OCI-M2 (cell line): ENCODE data around the gene LMOD2.

Source experiments
- DNase-seq: peaks from one replicate; lab custom pipeline; 2025; ENCODE audit not compliant: unreplicated experiment; lab: John Stamatoyannopoulos, UW

LMOD2 gene

DNA sequence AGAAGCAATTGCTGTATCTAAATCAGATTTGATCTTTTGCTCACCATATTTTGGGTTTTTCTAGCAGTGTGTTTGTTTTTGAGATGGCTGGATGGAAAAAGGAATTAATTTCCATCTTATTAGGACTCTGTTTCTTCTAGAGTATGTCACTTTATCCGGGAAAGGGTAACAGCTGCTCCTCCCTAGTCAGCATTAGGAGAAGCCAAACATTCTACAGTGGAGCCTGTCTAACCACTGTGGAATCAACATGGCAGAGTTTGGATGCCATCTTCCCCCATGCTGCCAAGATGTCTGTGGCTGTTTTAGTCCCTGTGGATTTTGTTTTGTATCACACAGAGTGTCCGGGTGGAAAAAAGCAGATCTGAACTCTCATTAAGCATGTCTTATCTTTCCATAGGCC is 16.0 kb upstream of the LMOD2 start:
- DNase-seq, result no peak

DNA sequence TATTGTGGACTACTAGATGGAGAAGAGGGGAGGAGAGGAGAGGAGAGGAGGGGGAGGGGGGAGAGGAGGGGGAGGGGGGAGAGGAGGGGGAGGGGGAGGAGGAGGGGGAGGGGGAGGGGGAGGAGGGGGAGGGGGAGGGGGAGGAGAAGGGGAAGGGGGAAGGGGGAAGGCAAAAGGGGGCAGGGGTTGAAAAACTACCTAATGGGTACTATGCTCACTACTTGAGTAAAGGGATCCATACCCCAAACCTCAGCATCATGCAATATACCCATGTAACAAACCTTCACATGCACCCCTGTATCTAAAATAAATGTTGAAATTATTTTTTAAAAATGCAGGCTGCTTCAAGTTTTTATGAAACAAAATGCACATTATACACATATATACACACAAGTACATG is 15.1 kb upstream of the LMOD2 start:
- no peak for DNase-seq

DNA sequence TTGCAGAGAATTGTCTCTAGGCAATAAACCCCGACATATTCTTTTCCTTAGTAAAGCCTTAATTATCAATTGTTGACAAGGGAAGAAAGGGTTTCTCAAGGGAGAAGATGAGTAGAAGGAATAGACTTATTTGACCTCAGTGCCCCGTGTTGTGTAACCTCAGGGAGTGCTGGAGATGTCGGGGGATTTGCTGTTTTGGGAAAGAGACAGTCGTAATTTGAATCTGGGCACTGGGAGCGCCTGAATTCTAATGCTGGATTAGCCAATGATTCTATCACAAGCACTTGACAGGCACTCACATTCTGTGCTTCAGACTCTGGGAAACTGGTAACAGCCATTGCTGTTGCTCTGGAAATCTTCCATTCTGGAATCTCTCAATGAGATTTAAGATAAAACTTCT is 13.8 kb upstream of the LMOD2 start:
- DNase-seq, result no peak

DNA sequence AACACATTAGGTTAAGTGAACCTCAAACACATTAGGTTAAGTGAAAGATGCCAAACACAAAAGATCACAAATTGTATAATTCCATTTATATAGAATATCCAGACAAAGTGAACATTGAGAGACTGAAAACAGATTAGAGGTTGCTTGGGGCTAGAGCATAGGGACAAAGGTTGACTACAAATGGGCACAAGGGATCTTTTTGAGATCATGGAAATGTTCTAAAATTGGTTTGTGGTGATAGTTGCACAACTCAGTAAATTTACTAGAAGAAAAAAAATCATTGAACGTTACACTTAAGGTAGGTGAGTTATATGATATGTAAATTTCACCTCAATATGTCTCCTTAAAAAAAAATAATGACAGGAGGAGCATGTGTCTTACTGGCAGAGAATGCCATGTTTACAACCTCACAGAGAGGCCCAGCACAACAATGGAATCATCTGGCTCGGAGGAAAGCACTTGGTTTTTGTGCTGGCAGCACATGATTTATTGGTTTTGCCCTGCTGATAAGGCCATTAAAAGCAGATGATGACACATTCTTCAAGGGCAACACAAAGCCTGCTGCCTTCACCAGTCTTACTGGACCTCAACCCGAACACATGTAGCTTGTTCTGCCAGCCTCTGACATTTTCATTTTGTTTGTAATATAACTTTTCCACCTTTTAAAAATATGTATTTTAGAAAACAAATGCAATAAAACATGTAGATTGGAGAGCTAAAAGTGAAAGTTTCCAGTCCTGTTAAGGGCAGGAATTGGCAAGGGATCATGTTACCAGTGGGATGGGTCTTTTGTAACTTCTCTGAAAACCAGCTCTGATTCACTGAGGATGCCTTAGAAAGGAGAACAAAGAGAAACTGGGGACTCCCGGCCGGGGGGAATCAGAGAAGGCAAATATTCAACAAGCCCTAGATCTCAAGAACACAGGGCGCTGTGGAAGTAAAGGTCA is 11.9 kb upstream of the LMOD2 start:
- DNase-seq, result no peak

DNA sequence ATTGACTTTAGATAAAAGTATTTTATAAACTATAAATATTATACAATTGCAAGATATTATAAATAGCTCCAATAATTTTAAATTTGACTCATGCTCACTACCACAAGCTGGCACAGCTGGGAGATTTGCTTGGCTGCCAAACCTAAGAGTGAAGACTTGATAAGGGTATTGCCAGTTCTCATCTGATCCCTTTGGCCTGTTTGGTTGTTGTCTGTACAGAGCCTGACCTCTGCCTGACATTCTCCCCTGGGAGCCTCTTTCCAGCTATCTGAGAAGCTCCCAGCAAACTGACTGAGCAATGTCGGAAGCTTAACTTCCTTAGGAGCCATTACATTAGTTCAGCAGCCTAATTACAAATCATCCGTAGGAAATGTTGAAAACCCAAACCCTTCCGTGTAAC is 10.2 kb upstream of the LMOD2 start:
- no peak for DNase-seq

DNA sequence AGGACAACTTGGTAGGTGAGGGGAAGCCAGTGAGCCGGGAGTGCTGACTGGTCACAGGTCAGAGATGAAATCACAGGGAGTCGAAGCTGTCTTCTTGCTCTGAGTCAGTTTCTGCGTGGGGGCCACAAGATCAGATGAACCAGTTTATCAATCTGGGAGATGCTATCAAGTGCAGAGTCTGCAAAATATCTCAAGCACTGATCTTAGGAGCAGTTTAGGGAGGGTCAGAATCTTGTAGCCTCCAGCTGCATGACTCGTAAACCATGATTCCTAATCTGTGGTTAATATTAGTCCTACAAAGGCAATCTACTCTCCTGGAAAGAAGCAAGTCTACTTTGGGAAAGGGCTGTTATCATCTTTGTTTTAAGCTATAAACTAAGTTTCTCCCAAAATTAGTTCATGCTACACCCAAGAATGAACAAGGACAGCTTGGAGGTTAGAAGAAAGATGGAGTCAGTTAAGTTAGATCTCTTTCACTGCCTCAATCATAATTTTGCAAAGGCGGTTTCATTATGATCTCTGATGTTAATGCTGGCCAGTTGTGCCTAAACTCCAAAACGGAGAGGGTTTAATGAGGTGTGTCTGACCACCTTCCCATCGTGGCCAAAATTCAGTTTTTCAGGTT is 8.4 kb upstream of the LMOD2 start:
- DNase-seq, result no peak

DNA sequence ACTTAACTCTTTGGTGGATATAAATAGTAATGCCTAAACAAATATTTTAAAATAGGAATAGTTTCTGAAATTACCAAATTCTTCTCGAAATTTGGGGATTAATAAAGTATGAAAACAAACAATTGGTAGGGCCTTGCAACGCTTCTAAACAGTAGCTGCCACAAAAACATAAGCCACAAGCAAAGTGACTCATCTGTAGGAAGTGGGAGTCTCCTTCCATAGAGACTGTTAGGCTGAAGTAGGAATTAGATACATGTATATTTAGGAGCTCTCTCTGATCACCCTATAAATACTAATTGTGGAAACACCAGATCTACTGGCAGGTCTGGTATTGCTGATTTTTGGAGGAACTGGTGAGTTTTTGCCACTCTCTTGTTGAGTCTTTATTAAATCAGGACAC is 5.7 kb upstream of the LMOD2 start:
- no peak for DNase-seq

DNA sequence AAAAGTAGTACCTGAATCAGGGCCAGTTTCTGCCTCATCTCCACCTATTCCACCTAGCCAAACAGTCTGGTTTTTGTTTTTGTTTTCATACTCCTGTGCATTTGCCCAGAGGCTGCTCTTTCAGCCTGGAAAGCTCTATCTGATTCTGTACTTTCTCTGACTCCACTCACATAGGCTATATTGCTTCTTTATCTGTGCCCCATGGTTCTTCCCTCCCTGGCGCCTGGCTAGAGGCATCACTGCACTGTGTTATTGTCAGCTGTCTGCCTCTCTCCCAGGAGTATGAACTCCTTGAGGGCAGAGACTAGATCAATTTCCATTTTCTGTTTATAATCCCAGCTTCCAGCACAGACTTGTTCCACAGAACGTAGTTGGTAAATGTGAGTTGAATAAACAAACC is 5.1 kb upstream of the LMOD2 start:
- DNase-seq, result no peak

DNA sequence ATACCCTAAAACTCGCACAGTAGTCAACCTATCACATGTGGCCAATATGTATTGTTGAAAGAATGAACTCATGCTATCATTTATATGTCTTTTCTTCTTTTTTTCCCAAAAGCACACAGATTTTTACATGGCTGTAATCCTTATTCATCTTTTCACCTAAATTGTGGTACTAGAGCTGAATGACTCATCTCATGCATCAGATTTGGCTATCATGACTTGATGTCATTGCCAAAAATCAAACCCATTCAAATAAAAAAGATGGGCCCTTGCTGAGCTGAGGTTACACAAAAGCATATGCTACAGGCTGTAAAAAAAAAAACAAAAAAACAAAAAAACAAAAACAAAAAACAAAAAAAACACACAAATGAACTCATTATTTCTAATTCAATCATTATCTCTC is 3.3 kb upstream of the LMOD2 start:
- no peak for DNase-seq

DNA sequence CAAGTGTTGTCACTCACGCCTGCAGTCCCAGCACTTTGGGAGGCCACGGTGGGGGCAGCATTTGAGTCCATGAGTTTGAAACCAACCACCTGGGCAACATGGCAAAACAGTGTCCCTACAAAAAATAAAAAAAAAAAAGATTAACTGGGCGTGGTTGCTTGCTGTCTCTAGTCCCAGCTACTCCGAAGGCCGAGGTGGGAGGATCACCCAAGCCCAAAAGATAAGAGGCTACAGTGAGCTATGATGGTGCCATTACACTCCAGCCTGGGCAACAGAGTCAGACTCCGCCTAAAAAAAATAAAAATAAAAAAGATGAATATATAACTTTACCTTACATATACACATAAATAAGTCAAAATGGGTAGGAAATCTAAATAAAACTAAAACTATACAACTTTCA is 2.5 kb upstream of the LMOD2 start:
- DNase-seq, result no peak

DNA sequence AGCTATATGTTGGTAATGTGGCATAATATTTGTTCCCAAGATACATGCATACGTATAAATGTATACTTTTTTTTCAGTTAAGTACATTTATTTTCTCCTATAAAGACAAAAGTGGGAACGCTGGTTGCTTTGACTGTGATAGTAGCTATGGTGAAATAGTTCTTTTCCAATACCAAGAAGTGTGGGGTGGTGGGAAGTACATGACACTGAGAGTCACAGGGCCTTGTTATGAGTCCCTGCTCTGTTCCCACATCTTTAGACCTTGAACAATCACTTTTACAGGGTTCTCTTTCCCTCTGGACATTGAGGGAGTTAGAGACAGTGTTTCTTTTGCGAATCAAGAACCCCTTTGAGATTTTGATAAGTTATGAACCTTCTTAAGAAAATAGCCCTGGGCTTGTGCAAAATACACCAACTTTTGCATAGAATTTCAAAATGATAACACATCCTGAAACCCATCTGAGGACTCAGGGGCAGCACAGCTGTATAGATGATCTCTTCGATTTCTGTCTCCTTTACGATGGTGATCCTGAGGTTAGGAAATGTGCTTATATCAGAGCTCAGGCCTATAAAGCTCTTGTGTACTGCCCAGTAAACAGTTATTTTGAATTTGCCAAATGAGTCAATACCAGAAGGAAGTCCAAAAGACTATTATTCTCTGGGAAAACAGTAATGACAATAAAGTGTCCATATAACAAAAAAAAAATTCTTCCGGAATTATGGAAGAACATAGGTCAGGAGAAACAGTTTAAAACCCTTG is 1.1 kb downstream of the LMOD2 start:
- DNase-seq, result no peak

DNA sequence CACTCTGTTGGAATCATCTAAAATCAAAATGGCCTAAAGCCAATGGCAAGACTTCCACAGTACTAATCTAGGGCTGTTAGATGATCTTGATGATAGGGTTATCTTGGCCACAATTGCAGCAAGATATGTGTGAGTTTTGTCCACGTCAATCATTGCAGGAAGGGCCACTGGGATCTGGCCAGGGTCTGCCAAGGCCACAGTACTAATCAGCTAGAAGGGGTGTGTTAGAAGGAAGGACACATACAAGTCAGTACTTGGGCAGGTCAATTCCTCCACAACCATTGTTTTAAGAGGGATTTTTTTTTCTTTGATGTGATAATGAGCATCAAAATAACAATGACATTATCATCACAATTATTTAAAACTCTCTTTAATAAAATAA is 1.6 kb downstream of the LMOD2 start:
- no peak for DNase-seq

DNA sequence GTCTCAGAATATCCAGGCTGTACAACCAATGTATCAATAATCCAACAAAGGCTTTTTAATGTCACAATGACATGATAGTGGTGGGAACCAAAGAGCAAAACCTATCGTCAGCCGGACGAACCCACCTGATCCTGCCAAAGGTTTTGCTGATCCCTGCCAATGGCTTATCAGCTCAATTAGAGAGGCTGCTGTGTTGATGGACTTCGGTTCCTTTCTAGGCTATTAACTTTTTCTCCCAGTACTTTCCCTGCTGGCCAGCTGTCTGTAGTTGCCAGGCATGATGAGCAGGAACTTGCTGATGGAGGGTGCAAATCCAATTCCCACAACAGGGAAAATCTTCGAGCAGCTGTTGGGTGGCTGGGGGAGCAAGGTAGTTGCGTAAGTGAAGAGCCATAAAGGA is 2.4 kb downstream of the LMOD2 start:
- DNase-seq, result no peak

DNA sequence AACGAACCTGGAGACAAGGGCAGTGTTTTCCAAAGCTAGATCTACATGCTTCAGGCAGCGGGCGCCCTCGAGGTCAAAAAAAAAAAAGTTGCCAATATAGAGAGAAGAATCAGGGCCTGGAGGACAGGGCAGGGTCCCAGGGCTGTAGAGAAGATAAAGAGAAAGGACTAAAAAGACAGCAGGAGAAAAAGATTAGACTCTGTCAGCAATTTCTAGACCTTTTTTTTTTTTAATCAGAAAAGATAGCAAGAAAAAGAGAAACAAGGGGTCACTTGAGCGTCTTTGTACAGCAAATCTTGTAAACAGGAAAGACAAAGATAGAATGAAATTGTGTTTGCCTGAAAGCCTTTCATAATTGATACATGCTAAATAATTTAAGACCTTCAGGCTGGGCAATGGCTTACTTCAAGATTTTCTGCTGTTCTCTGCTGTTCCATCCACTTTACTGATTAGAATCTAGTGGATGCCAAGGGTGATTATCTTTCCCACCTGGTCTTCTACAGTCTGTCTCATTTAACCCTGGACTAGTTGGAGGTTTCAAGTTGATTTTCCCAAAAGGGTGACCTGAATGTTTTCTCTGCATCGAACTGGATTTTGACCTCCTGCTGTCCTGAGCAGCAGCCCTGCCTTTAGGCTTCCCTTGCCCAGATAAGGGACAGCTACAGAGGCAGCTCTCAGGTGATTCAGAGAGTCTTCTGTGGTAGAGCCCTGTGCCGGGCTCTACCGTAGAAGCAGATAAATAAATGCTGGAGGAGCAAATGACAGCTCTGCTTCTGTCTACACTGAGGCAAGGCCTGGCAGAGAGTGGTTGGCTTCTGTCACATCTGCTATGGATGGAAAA is 5.1 kb downstream of the LMOD2 start:
- DNase-seq, result no peak

DNA sequence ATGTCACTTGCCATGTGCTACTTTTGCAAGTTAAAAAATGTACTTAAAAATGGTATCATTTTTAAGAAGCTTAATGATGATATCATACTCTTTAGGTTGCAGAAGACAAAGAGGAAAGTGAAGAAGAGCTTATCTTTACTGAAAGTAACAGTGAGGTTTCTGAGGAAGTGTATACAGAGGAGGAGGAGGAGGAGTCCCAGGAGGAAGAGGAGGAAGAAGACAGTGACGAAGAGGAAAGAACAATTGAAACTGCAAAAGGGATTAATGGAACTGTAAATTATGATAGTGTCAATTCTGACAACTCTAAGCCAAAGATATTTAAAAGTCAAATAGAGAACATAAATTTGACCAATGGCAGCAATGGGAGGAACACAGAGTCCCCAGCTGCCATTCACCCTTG is 6.1 kb downstream of the LMOD2 start:
- no peak for DNase-seq

DNA sequence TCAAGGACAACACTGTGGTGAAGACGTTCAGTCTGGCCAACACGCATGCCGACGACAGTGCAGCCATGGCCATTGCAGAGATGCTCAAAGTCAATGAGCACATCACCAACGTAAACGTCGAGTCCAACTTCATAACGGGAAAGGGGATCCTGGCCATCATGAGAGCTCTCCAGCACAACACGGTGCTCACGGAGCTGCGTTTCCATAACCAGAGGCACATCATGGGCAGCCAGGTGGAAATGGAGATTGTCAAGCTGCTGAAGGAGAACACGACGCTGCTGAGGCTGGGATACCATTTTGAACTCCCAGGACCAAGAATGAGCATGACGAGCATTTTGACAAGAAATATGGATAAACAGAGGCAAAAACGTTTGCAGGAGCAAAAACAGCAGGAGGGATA is 6.6 kb downstream of the LMOD2 start:
- no peak for DNase-seq

DNA sequence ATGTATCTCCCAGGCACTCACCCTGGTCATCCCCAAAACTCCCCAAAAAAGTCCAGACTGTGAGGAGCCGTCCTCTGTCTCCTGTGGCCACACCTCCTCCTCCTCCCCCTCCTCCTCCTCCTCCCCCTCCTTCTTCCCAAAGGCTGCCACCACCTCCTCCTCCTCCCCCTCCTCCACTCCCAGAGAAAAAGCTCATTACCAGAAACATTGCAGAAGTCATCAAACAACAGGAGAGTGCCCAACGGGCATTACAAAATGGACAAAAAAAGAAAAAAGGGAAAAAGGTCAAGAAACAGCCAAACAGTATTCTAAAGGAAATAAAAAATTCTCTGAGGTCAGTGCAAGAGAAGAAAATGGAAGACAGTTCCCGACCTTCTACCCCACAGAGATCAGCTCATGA is 7.1 kb downstream of the LMOD2 start:
- DNase-seq, result no peak

DNA sequence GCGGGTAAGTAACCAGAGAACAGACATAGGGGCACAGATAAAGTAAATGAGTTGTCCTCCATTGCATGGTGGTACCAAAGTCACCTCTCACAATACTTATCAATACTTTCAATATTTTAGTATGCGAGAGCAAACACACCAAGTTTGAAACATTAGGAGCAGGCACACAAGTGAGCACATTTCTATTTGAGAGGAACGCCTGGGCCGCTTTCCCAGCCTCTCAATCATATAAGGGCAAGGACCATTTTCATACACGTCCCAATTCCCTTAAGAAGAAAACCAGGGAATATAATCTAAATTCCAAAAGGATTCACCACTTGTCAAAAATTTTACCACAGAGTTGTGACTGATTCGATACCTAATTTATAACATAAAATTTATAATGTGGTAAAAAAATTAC is 7.5 kb downstream of the LMOD2 start:
- DNase-seq, result no peak

DNA sequence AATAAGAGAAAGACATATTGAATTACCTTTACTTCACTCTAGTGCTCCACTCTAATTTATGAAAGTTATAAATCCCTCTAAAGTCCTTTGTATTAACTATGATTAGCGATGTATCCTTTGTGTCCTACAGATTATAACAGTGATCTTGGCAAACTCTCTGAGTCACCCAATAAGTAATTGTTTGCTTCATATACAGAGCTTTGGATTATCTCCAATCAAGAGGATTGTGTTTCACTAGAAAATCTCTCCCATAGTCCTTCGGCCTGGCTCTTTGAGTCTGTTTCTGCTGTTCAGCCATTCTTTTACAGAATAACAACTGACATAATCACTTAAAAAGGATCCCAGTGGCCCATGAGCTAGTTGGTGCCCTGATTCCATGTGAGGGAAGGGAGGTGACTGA is 9.5 kb downstream of the LMOD2 start:
- DNase-seq, result no peak

DNA sequence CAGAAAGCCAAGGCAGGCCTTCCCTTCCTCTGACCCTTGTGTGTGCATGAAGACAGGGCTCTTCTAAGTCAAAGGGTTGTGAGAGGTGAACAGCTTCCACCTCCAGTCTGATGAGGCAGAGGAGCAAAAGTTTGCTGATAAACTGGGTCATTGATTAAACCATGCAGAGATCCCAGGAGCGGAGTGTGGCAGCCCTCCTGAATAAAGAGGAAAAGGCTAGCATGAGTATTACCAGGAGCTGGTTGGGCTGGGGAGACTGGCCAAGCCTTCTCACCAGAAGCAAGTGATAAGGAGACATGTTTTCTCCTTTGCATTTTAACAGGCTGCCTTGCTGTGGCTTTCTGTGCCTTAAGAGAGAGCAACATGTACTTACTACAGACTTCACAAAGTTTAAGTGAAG is 10.2 kb downstream of the LMOD2 start:
- DNase-seq, result no peak

DNA sequence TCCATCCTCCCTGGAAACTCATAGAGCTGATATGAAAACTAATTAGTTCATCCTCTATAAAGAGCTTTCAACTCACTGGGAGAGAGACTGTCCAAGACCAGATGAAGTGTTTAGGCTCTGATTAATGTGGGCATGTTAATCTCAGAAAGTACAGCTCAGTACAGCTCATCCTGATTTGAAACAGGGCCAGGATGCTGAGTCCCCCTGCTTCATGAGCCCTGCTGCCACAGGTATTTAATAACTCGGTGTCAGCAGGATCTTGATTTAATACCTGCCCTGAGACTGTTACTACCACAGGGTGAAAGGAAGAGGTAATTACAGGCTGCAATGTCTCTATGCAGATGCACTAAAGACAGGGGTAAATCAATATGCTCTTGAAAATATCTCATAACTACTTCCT is 10.8 kb downstream of the LMOD2 start:
- DNase-seq, result no peak
